Sigmoid colon (tissue), 3 donors: ENCODE results near the gene RPGR.

Experiments used
- POLR2A ChIP-seq, 2 donors: fragments of 450-650 bp; IDR thresholded peaks; one replicate each; pipeline ENCODE4 v1.6.1; 2016; ENCODE audit warnings: antibody characterized with exemption in 2 of 2, mild to moderate bottlenecking in 2 of 2, moderate library complexity in 2 of 2
- TF ChIP-seq, protein P1 (sequence below), 4 experiments: fragments of 450-650 bp in 3 of 4; fragments of 200-600 bp in 1 of 4; IDR thresholded peaks; one replicate each; pipeline ENCODE4 v1.5.1; 2016 to 2019; ENCODE audit warnings: antibody characterized with exemption in 4 of 4, mild to moderate bottlenecking in 3 of 4, moderate library complexity in 2 of 4

DNA sequence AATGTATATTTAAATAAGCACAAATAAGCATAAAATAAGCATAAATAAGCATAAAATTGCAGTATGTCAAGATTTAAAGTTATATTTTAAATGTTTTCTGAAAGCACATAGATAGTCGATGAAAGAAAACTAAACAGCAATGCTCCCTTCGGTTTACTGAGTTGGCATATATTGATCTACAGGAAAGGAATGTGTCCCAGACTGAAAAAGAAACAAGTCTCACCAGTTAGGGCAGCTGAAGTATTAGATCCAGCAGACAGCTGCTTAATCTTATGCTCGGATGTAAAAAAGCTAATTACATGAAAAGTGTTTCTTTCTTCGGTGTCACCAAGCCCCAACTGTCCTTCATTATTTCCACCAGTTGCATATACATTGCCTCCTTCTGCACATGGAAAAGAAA, 8.7 kb downstream of the RPGR start:
- TF ChIP-seq, protein P1, sequence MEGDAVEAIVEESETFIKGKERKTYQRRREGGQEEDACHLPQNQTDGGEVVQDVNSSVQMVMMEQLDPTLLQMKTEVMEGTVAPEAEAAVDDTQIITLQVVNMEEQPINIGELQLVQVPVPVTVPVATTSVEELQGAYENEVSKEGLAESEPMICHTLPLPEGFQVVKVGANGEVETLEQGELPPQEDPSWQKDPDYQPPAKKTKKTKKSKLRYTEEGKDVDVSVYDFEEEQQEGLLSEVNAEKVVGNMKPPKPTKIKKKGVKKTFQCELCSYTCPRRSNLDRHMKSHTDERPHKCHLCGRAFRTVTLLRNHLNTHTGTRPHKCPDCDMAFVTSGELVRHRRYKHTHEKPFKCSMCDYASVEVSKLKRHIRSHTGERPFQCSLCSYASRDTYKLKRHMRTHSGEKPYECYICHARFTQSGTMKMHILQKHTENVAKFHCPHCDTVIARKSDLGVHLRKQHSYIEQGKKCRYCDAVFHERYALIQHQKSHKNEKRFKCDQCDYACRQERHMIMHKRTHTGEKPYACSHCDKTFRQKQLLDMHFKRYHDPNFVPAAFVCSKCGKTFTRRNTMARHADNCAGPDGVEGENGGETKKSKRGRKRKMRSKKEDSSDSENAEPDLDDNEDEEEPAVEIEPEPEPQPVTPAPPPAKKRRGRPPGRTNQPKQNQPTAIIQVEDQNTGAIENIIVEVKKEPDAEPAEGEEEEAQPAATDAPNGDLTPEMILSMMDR (IDR thresholded peaks at IDR 0.05): no peak
- TF ChIP-seq POLR2A (IDR thresholded peaks at IDR 0.05): no peak
